Measurements from ENCODE around the gene SAMD1.

SAMD1 gene

GRCh38 chr19:14088634-14089411 is 1.7 kb downstream of the SAMD1 start:
- no peak for DNase-seq

- DNase-seq: no peak
Observed at GRCh38 chr19:14086098-14086497, 4.5 kb downstream of the SAMD1 start.

- no peak for DNase-seq
Observed at GRCh38 chr19:14085309-14085995, 5.1 kb downstream of the SAMD1 start, which contains the start of gene C19orf67. Gene C19orf67, minus strand, starts transcription at chr19:14085783. Its CDS starts 156 bp downstream, at chr19:14085627.

GRCh38 chr19:14082675-14082960 is 7.9 kb downstream of the SAMD1 start:
- no peak for DNase-seq

- DNase-seq: peak; percentile 58
Observed at GRCh38 chr19:14081797-14082674, 8.5 kb downstream of the SAMD1 start.

- DNase-seq: peak; percentile 100
Observed at GRCh38 chr19:14080887-14081796, 9.4 kb downstream of the SAMD1 start.

GRCh38 chr19:14078411-14078810 is 12.1 kb downstream of the SAMD1 start:
- no peak for DNase-seq

- no peak for DNase-seq
Observed at GRCh38 chr19:14073925-14074838, 16.4 kb downstream of the SAMD1 start.

- DNase-seq: peak; percentile 71
Observed at GRCh38 chr19:14073261-14073924, 17.2 kb downstream of the SAMD1 start.

GRCh38 chr19:14072535-14073260 is 17.9 kb downstream of the SAMD1 start, which contains the start of gene MISP3:
Gene MISP3, plus strand, starts transcription at chr19:14072786. Its CDS starts 524 bp downstream, at chr19:14073310.
- DNase-seq: no peak

GRCh38 chr19:14070268-14071050 is 20.1 kb downstream of the SAMD1 start:
- no peak for DNase-seq

- no peak for DNase-seq
Observed at GRCh38 chr19:14066134-14066533, 24.4 kb downstream of the SAMD1 start.

GRCh38 chr19:14063105-14063504 is 27.4 kb downstream of the SAMD1 start:
- DNase-seq: no peak

- DNase-seq: no peak
Observed at GRCh38 chr19:14062558-14062855, 28.0 kb downstream of the SAMD1 start.

- no peak for DNase-seq
Observed at GRCh38 chr19:14061751-14062557, 28.6 kb downstream of the SAMD1 start, which contains the start of gene PALM3. Gene PALM3, minus strand, starts transcription at chr19:14062076. Its CDS starts 96 bp downstream, at chr19:14061980.

GRCh38 chr19:14061081-14061749 is 29.3 kb downstream of the SAMD1 start:
- DNase-seq: no peak

GRCh38 chr19:14059652-14060155 is 30.8 kb downstream of the SAMD1 start:
- no peak for DNase-seq

Measured in CD4-positive, alpha-beta T cell treated with Interleukin-4 for 4 hours (primary cell).